GM19463 (cell line): ENCODE data around the gene ZNF628.
A peak's percentile ranks its signal among the peaks of the same experiment; 100 is the strongest.

ENCODE experiments used
- ATAC-seq: cut with Tn5 transposase; IDR thresholded peaks from one replicate; pipeline ENCODE4 v1.9.1; 2021; ENCODE audit warnings: mild to moderate bottlenecking, moderate library complexity; ENCODE audit not compliant: unreplicated experiment

The ZNF628 gene

DNA sequence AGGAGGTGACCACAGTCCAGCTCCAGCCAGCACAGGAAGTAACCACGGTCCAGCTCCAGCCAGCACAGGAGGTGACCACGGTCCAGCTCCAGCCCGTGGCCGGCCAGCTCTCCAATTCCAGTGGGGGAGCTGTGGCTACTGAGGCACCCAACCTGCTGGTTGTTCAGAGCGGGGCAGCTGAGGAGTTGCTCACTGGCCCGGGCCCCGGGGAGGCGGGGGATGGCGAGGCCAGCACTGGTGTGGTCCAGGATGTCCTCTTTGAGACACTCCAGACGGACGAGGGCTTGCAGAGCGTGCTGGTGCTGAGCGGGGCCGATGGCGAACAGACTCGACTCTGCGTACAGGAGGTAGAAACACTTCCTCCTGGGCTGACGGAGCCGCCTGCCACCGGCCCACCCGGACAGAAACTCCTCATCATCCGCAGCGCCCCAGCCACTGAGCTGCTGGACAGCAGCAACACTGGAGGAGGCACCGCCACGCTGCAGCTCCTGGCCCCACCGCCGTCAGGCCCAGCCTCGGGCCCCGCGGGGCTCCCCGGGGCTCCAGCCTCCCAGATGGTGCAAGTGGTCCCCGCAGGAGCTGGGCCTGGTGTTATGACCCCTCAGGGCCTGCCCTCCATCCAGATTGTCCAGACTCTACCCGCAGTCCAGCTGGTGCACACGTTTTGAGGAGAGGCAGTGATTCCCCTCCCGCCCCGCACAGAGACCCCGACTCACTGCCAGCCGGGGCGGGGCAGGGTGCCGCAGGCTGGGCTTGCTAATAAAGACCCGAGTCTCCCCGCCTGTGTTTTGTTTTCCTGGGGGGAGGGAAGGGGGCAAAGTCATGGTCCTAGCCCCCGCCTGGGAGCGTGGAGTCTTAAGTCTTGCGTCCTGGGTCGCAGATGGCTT lies 7.5 kb downstream of the ZNF628 start:
- ATAC-seq, result no peak

DNA sequence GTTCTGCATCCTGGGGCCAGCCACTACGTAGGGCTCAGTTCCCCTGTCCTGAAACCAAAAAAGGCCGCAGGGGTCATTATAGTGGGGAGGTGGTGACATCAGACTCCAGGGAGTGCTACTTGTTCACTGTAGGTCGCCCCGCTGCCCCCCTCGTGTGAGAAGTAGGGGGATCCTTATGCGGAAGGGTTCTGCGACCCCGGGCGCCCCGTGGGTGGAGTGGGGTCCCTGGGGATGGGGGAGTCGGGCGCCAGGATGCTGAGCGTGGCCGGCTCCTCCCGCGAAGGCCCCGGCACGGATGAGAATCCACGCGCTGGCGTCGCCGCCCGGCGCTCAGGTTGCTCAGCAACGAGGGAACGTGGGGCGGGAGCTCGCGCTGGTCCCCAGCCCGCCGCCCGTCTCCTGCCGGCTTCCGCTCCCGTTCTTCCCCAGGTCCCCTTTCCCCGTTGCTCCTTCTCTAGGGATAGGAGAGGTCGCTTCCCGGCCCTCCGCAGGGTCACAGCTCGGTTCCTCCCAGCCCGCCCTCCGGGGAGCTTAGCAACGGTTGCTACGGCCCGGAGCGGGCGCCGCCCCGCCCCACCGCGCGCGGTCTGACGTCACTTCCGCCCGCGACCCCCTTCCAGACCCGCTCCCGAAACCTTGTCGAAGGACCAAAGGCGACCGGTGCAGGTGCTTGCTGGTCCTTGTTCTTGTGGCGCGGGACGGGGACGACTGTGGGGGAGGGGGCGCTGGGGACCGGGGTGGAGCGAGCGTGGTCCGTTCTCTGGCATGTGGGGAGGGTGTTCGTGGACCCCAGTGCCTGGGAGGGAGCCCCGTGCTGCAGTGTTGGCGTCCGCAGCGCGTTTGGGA lies 8.4 kb downstream of the ZNF628 start, which contains the start of gene NAT14:
Gene NAT14 (plus strand): TSS at position 596 of the 846 bp plus-strand sequence. CDS start 521 bp downstream, outside the sequence.
- peak; percentile 79 for ATAC-seq

DNA sequence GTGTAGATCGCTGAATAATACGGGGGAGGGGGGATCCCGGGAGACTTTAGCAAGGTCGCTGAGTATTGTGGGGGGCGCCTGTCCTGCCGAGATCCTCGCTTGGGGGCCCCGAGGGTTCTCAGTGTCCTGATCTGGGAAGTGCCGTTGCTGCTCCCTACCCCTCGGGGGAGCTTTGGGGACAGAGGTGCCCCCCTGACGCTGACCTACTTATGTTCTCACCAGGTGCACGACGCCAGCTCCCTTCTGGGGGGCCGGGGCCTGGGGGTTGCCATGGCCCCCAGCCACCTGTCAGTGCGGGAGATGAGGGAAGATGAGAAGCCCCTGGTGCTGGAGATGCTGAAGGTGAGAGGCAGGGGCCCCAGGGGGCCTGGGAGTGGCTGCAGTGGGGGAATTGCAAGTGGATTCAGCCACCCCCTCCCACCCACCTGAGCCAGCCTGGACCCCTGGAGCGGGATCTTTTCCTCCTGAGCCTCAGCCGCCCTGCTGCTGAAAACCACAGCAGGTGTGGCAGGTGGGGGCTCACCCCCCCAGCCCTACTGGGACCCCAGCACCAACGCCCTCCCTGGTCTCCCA lies 9.1 kb downstream of the ZNF628 start:
- no peak for ATAC-seq

DNA sequence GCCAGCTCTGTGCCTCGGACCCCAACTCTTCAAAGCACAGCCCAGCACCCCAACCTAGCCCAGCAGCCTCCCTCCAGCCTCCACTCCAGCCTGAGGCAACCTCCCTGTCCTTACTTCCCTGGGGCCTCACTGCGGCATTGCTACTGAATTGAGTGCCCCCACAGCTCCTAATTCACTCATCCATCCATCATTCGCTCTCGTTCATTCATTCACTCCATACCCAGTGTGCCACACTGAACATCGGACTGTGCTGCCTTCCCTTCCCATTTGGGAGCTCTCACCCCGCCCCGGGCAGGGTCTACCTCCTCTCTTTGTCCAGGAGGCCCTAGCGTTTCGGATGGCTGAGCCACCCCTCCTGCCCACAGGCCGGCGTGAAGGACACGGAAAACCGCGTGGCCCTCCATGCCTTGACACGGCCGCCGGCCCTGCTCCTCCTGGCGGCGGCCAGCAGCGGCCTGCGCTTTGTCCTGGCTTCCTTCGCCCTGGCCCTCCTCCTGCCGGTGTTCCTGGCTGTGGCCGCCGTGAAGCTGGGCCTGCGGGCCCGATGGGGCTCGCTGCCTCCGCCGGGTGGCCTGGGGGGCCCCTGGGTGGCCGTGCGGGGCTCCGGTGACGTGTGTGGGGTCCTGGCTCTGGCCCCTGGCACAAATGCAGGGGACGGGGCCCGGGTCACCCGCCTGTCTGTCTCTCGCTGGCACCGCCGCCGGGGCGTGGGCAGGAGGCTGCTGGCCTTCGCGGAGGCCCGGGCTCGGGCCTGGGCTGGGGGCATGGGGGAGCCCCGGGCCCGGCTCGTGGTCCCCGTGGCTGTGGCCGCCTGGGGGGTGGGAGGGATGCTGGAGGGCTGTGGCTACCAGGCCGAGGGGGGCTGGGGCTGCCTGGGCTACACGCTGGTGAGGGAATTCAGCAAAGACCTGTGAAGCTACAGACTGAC lies 9.9 kb downstream of the ZNF628 start:
- no peak for ATAC-seq

DNA sequence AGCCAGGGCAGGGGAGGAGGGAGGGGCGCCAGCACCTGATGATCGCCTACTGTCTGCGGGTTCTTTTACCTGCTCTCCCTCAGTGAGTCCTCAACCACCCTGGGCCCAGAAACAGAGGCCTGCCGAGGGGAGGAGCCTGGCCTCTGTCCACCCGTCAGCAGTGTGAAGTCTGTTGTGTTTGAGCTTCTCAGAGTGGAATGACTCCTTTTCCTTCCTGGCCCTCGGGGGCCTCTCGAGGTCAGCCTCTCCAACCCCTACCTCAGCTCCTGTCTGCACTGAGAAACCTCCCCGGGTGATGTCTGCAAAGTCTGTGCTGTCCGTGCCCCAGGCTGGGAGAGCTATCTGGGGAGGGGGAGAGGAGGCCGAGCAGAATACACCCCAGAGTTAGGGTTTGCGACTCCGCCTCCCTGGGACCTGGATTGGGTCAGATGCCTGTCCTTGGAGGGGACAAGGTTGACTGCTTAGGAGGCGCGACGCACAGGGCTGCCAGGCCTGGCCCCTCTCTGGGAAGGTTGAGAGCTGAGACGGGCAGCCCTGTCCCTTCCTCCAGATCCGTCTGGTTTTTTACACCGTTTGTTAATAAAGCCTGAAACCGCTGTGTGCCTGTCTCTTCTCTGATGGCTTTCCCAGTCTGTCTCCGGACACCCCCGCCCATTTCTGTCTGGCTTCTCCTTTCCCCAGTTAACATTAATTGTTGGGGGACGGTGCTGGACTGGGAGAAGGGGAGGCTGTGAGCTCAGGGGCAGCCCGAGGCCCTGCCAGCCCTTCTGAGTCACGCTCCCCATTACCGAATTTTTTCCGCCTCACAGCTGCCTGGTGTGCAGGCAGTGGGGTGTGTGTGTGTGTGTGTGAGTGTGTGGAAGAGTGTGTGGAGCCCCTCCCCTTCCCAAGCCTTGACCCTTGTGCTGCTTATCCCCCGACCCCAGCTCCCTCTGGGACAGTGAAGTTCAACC lies 10.8 kb downstream of the ZNF628 start:
- ATAC-seq, result no peak

DNA sequence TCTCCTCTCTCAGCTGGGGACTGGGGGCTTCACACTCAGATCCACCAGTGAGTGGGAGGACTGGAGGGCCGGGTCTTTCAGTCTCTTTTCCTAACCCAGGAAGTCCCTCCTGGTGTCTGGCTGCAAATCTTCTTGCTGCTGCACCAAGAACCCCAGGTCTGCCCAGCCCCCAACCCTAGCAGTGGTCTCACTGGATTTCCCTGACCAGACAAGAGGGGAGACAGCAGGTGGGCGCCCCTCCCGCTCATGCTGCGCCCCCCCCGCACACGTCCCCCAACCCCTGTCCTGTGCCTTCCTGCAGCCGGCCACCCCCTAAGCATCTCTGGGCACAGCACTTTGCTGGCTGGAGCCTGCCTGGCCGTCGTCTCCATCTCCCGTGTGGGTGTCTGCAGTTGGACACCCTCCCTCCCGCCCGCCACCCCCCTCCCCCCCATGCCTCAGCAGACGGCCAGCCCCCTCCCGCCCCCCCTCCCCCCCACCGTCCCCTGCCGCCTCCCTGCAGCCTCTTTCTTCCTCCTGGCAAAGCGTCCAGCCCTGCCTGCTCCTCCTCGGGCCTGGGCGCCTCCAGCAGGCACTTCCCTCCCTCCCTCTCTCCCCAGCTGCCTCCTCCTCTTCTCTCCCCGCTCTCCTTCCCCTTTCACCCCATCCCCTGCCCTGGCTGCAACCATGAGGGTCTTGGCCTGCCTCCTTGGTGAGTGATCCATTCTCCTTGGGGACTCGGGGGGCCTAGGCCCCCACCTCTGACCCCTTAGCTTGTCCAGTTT lies 11.7 kb downstream of the ZNF628 start, which contains the start of gene SSC5D:
Gene SSC5D (plus strand): TSS at position 513 of the 764 bp plus-strand sequence. CDS start 154 bp downstream, at position 667.
- ATAC-seq, result no peak

DNA sequence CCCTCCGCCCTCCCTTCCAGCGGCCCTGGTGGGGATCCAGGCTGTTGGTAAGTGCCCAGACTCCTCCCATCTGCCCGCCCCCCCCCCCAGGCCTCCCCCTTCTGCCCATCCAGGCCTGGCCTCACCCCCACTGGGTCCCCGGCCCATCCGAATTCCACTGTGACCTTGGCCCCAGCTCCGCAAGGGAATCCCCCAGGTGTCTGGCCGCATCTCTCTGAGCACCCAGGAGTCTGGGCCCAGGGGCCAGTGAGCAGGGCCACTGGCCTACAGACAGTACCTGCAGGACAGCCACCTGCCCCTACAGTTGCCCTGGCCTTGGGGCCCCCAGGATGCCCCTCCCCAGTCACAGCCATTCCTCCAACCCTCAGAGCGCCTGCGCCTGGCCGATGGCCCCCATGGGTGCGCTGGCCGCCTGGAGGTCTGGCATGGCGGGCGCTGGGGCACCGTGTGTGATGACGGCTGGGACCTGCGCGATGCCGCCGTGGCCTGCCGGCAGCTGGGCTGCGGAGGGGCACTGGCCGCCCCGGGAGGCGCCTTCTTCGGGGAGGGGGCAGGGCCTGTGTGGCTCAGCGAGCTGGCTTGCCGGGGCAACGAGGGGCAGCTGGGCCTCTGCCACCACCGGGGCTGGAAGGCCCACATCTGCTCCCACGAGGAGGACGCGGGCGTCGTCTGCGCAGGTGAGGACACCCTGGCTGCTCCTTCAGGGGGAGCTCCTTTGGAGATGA lies 12.7 kb downstream of the ZNF628 start:
- ATAC-seq, result no peak

DNA sequence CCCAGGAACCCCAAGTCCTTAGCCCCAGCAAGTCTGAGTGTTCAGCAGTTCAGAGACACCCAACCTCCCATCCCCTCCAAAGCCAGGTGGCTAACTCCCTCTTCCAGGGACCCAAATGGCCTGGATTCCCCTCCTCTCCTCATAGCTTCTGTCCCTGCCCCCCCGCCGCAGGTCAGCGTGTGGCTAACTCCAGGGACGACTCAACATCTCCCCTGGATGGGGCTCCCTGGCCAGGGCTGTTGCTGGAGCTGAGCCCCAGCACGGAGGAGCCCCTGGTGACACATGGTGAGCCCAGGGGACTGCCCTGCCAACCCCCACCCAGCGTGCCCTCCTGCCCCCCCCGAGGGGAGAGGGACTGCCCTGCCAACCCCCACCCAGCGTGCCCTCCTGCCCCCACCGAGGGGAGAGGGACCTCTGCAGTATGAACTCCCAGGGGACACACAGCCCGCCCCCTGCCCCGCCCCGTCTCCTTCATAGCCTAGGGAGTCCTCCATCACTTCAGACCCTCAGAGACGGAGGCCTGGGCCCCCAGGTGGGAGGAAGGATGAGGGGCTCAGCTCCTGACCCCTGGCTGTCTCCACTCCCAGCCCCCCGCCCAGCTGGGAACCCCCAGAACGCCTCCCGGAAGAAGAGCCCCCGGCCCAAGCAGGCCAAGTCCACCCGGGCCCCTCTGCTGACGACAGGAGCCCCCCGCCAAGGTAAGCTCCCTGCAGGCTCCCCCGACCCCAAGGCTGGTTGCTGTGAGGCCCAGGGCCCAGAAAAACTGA lies 13.5 kb downstream of the ZNF628 start:
- no peak for ATAC-seq

DNA sequence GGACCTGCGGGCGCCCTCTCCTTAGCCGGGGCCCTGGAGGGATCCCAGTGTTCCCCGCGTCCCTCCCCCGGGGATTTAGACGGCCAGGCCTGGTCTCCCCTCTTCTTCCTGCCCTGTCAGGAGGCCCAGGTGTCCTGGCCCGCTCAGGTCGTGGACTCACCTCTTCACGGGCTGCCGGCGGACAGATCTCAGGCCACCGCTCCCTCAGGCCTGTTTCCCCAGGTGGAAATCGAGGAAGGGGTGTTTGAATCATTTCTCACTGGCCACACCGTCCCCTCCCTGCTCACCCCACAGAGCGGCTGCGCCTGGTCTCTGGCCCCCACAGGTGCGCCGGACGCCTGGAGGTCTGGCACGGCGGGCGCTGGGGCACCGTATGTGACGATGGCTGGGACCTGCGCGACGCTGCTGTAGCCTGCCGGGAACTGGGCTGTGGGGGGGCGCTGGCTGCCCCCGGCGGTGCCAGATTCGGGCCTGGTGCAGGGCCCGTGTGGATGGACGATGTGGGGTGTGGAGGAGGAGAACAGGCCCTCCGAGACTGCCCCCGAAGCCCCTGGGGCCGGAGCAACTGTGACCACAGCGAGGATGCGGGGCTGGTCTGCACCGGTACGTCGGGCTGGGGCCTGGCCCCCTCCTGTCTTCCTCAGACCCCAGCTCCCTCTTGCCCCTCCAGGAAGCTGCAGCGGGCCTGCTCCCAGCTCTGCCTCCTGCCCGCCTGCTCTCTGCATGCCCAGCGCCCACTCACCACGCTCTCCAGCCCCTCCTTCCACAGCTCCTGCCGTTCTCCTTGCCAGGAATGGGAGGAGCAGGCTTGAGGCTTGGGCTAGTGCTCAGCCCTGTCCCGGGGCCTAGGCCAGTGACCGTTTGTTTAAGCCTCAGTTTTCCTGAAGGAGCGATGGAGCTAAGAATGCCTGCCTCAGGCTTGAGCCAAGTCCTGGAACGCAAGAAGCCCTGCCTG lies 14.3 kb downstream of the ZNF628 start:
- ATAC-seq, result no peak

DNA sequence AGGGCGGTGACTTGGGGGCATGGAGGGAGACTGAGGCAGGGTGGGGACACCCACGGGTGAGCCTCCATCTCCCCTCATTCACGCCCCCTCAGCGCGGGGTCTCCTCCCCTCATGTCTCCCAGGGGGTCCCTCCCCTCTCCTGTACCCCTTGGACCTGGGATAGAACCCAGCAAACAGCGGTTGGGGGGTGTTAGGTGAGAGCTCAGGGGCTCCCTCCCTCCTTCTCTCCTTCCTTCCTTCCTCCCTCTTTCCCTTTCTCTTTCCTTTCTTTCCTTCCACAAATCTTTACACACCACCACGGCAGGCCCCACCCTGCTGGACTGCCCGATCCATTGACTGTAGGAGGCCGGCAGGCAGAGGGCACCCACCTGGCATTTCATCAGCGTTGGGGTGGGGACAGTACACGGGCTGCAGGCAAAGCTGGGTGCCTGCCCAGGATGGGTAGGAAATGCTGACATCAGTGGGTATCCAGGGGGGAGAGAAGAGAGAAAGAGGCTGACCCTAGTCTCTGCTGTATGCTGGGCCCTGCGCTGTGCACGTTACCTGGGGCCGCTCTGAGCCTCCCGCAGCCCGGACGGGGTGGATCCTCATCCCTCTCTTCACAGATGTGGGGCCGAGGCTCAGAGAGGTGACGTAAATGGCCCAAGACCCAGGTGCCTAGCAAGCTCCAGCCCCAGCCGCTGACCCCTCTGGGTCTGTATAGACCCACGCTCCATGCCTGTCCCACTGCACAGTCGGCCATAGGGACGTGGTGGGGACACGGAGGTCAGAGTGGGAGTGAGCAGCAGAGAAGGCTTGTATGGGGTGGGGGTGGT lies 15.3 kb downstream of the ZNF628 start:
- no peak for ATAC-seq

DNA sequence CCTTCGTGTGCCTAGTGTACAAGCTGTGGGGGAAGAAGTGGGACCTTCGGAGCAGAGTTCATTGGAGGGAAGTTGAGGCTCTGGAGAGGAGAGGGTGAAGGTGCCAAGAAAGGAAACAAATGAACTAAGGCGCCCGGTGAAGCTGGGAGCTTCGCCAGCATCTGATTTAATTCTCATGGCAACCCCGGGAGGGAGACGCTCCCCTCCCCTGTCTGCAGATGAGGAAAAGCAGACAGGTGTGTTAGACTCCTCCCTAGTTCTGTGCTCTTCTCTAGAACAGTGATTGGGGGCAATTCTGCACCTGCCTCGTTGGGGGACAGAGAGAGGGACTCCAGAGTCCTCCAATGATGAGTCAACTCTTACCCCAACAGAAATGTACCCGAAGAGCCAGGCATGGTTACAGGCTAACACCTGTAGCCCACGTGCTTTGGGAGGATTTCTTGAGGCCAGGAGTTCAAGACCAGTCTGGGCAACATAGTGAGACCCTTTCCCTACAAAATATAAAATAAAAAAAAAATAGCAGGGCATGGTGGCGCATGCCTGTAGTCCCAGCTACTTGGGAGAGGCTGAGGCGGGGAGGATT lies 16.0 kb downstream of the ZNF628 start:
- ATAC-seq, result no peak

DNA sequence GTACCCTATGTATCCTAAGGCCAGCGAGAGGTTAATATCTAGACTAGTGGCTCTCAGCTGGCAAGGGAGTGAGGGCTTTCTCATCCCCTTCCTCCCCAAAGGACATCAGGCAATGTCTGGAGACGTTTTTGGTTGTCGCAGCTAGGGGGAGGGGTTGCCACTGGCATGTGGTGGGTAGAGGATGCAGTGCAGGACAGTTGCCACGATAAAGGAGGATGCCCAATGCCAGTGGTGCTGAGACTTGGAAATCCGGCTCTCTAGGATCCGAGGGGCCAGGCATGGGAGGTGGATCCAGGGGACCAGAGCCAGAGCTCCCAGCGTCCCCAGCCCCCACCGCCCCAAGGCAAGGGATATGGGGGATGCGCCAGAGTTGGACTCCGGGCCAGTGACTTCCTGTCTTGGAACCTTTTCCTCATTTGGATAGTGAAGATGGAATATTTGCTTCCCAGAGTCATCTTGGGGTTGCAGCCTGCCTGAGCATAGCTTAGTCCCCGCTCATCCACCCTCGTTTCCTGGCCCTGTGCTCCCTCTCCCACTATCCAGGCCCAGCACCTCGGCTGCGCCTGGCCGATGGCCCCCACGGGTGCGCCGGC lies 16.7 kb downstream of the ZNF628 start:
- ATAC-seq, result no peak

DNA sequence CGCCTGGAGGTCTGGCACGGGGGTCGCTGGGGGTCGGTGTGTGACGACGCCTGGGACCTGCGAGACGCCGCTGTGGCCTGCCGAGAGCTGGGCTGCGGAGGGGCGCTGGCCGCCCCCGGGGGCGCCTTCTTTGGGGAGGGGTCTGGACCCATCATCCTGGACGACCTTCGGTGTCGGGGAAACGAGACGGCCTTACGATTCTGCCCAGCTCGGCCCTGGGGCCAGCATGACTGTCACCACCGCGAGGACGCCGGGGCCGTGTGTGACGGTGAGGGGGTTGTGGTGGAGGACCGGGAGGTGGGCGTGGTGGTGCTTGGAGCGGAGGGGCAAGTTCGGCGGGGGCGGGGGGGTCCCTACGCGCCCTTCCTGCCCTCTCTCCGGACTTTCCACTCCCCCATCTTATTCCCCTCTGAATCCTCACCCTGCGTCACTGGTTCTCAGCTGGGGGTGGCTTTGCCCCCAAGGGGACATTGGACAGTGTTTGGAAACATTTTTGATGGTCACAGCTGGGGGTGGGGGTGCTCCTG lies 17.3 kb downstream of the ZNF628 start:
- ATAC-seq, result no peak

DNA sequence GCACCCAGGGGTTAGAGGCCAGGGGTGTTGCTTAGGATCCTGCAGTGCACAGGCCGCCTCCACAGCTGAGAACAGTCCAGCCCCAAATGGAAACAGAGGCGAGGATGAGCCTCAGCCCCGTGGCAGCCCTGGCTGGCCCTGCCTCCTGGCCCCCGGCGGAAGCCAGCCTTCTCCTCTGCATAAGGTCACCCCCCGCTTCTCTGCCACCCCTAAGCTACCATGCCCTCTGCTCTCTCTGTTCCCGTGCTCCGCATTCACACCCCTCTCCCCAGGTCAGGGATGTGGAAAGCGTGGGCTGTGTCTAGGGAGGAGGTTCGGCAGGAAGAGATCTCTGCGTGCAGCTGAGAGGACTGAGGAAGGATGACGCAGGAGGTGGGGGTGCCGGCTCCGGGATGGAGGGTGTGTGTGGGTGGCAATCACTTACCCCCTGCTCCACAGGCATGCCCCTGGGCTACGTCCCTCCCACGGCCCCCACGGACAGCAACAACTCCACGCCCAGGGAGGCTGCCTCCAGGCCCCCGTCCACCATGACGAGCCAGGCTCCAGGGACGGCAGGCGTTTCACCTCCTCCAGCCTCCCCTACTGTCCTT lies 17.9 kb downstream of the ZNF628 start:
- ATAC-seq, result no peak
